ENCODE data around the gene FOXP1.

The FOXP1 gene

GRCh38 chr3:71376911-71377310, 206.6 kb downstream of the FOXP1 start:
- intact Hi-C loops (cut with DNase I): no loop called here
- DNase-seq: no peak

DNA sequence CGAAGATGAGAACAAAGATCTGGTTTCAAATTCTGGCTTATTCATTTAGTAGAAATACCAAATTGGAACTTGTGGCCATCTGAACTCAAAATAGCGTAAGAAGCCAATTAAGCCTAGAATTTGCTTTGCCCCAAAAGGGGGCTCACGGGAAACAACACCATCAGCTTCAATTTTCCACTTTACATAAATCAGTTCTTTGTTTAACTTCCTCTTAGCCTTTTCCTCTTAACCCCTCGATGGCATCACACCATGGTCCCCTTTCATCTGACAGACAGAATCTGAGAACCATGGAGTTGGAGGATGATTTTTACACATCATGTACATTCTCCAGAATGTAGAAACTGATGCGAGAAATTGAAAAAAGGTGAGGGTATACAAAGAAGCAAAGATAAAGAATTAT, 207.0 kb downstream of the FOXP1 start:
- intact Hi-C loops (cut with DNase I): no loop called here
- DNase-seq: no peak

- intact Hi-C loops (cut with DNase I): no loop called here
These were observed 208.9 kb downstream of the FOXP1 start for GRCh38 chr3:71374582-71374981.

GRCh38 chr3:71372911-71373637, 210.5 kb downstream of the FOXP1 start:
- DNase-seq: no peak
- intact Hi-C loops (cut with DNase I): no loop called here

More at GRCh38 chr3:71374582-71374981, 208.9 kb downstream of the FOXP1 start:
- no peak for DNase-seq

DNA sequence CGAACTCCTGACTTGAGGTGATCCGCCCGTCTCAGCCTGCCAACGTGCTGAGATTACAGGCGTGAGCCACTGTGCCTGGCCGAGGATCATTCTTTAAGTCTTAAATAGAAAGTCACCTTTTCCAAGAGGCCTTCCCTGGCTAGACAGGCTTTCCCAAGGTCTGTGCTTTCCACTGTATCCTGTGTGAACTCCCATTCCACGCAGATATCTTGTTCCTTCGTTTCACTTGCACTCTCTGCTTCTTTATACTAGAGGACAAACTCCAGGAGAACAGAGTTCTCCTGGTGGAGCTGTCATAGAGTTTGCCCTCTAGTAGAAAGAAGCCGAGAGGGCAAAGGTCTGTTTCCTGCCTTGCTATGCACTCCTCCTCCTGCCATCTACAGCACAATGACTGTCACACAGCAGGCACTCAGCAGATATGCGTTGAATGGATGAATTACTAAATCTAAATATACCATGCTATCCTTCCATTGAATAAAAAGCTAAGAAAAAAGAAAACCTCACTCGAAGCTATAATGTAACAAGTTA, 211.2 kb downstream of the FOXP1 start:
- DNase-seq: no peak
- intact Hi-C loops (cut with DNase I): no loop called here

DNA sequence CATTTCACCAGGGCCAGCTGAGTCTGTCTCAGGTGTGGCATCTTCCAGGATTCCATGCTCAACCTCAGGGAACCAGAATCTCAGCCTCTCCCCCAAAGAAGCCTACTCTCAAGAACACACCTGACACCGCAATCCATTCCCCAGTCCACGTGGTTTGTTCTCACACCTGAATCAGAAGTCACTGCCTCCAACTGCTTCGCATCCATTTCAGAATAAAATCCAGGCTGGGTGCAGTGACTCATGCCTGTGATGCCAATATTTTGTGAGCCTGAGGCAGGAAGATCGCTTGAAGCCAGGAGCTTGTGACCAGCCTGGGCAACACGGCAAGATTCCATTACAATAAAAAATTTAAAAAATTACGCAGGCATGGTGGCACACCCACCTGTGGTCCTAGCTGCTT, 212.2 kb downstream of the FOXP1 start:
- DNase-seq: peak in 26 of 42 donors; percentile 20 to 79 (median 42)
- intact Hi-C loops (cut with DNase I): no loop called here

GRCh38 chr3:71370467-71370866, 213.1 kb downstream of the FOXP1 start:
- intact Hi-C loops (cut with DNase I): no loop called here
- no peak for DNase-seq

- intact Hi-C loops (cut with DNase I): no loop called here
- no peak for DNase-seq
These were observed 213.7 kb downstream of the FOXP1 start for GRCh38 chr3:71369701-71370391.

- intact Hi-C loops (cut with DNase I): no loop called here
- no peak for DNase-seq
These were observed 216.4 kb downstream of the FOXP1 start for GRCh38 chr3:71366988-71367604.

DNA sequence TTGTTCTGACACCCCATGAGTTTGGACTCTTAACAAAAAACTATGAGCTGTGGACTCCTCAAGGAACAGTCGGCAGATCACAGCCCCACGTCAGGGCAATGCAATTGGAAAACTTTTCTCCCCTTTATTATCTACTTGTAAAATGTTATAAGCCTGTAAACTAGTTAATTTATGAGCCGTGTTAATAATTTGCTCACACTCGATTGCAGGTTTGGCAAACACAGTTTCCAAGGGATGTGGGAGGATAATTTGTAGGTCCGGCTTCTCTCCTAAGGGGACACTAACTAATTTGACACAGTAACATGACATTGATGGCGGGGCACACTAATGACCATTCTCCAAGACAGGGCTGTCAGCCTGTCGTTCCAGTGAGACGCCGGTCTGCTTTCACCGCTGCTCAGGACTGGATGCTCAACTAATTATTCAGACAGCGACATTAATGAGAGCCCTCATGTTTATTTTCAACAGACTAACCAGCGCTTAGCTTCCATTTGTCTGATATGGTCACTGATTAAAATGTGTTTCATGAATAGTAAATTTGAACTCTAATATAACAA, 222.1 kb downstream of the FOXP1 start:
- no peak for DNase-seq

GRCh38 chr3:71360764-71361163, 222.8 kb downstream of the FOXP1 start:
- peak in 3 of 42 donors; percentile 19 to 48 (median 21) for DNase-seq
- intact Hi-C loops (cut with DNase I): no loop called here

More for the DNA sequence above, 222.1 kb downstream of the FOXP1 start:
- intact Hi-C loops (cut with DNase I): no loop called here

GRCh38 chr3:71360180-71360579, 223.3 kb downstream of the FOXP1 start:
- no peak for DNase-seq
- intact Hi-C loops (cut with DNase I): no loop called here

- intact Hi-C loops (cut with DNase I): no loop called here
- DNase-seq: no peak
These were observed 225.3 kb downstream of the FOXP1 start for GRCh38 chr3:71358243-71358642.

DNA sequence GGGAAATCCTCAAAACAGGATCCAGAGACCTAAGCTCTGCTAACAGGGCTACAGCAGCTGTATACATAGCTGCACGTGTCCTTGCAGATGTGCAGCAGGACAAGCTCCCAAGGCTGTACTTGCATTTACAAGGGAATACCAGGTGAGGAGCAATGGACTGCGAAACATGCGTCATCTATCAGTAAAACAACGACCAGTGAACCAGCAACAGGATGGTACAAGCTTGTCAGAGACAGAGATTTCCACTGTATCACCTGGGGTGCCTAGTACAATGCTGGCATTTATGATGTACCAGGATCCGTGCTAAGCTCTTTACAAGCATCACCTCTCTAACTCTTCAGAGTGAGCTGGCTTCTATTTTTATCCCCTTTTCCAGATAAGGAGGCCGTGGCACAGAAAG, 227.3 kb downstream of the FOXP1 start:
- DNase-seq: peak in 4 of 42 donors; percentile 12 to 59 (median 34)
- intact Hi-C loops (cut with DNase I): no loop called here

GRCh38 chr3:71355862-71356261, 227.7 kb downstream of the FOXP1 start:
- no peak for DNase-seq
- intact Hi-C loops (cut with DNase I): no loop called here

GRCh38 chr3:71355037-71355436, 228.5 kb downstream of the FOXP1 start:
- intact Hi-C loops (cut with DNase I): no loop called here
- no peak for DNase-seq

DNA sequence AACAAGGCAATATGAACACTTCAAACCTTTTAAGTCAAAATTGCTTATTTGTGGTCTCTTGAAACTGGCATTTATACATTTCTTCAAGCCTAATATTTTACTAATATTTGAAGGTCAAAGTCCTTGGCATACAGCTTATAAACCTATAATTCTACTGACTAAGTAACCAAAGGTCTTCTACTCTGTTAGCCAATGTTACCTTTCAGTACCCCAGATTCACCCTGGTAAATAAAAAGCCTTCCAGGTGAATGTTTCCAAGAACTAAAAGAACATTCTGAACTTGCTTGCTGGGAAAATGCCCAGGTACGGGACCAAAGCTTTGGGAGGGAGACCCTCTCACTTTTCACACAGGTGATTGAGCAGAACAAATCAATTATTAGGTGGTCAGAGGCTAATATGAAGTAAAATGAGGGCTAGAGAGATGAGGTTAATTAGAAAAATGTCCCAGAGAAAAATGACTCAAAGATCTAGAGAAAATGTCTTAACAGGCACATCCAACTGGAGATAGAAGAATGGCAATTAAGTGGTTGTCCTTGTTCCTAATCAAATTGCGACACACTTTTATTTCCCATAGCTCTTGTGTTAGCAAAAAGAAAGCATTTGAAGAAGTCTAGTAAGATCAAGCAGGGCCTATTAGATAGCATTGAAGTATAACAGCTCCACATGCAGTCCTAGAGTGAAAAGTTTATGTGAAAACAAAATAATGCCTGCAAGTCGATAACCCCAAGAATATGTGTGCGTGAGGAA, 232.0 kb downstream of the FOXP1 start:
- intact Hi-C loops (cut with DNase I): no loop called here
- DNase-seq: no peak

DNA sequence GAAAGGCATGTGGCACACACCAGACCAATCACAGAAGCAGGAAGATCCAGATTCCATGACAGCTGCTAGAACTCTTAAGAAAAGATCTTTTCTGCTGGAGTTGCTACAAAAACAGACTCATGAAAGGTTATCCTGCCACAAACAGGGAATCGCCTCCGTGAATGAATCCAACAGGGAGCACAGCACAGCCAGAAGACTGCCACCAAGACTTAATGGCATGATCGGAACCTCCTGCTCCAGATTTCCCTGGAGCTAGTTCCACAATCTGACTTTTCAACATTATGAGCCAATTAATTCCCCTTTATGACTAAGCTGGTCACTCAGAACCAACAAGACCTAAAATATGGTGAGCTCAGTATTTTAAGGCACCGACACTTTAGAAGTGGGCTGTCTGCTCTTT, 232.5 kb downstream of the FOXP1 start:
- DNase-seq: no peak
- intact Hi-C loops (cut with DNase I): no loop called here

DNA sequence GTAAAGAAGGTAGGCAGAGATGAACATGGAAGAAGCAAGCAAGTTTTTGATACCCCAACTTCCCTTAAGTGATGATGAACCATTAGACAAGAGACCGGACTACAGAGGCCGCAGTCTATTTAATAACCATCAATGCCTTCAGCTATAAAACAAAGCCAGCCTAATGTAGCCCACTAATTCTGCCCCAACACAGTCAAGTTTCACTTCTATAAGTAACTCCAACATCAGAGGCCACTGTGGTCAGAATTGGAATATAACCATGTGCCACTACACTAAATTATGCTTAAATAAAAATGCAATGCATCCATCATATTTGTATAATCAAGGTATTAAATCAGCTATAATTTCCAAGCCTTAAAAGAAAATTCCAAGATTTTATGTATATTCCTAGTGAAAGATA, 234.7 kb downstream of the FOXP1 start:
- intact Hi-C loops (cut with DNase I): no loop called here
- no peak for DNase-seq

Measured in head of caudate nucleus (tissue), 42 donors.